Testis (tissue), 3 donors: Measurements from ENCODE around the gene CCDC80. TPM values are rescaled to one million over a fixed set of nuclear protein-coding genes. Genes with fewer than 3 reads are reported as not detected.

ENCODE experiments used
- DNase-seq: peaks from one replicate; pipeline ENCODE4 v3.0.0-alpha.2; 2019
- H3K27ac ChIP-seq, 2 donors: fragments of 200-600 bp; sonication (generic); one replicate each; pipeline ENCODE4 v1.5.1; 2019
- H3K27me3 ChIP-seq: fragments of 200-600 bp; sonication (generic); one replicate; pipeline ENCODE4 v1.5.1; 2019
- H3K36me3 ChIP-seq: fragments of 200-600 bp; sonication (generic); one replicate; pipeline ENCODE4 v1.5.1; 2017; ENCODE audit warnings: low read depth; ENCODE audit errors: missing control alignments
- H3K4me1 ChIP-seq: fragments of 200-600 bp; sonication (generic); one replicate; pipeline ENCODE4 v1.5.1; 2019
- H3K4me3 ChIP-seq, 2 donors: fragments of 200-600 bp; sonication (generic); one replicate each; pipeline ENCODE4 v1.5.1; 2017 to 2019
- H3K9me3 ChIP-seq: fragments of 200-600 bp; sonication (generic); one replicate; pipeline ENCODE4 v1.5.1; 2017
- CTCF ChIP-seq, 3 experiments: fragments of 450-650 bp in 2 of 3; fragments of 200-600 bp in 1 of 3; sonication (generic) in 1 of 3; IDR thresholded peaks; one replicate each; pipeline ENCODE4 v1.5.1; 2016 to 2019; ENCODE audit warnings: antibody characterized with exemption in 3 of 3, mild to moderate bottlenecking in 2 of 3, moderate library complexity in 1 of 3
- POLR2A ChIP-seq: fragments of 450-650 bp; IDR thresholded peaks from one replicate; pipeline ENCODE4 v1.6.1; 2017; ENCODE audit warnings: antibody characterized with exemption, mild to moderate bottlenecking, moderate library complexity
- whole genome bisulfite sequencing, 2 donors: methylation state at CpG; one replicate each; pipeline ENCODE4 v1.1.5; 2018; 5-methylcytosine and 5-hydroxymethylcytosine counted together
- intact Hi-C: fragments of 100-400 bp; cut with DNase I; formaldehyde crosslinking; loops from one replicate; pipeline ENCODE4 v1.15.1; 2023; ENCODE audit warnings: low total_unique reads
- polyA plus RNA-seq: library from polyadenylated mRNA; stranded (reverse); fragments of 350-450 nt; fragmentation: Illumina TruSeq; extraction: RNeasy Lipid Tissue Mini Kit (QIAGEN cat#74804); gene quantifications from one replicate; pipeline ENCODE4 v1.2.3, GENCODE V29; 2014; ENCODE audit warnings: low read depth, low replicate concordance; ENCODE audit not compliant: insufficient read depth
- total RNA-seq, 2 donors: library from RNA; depleted of rRNA; stranded (reverse); fragments of >200 nt; gene quantifications; one replicate each; pipeline ENCODE4 v1.2.3, GENCODE V29; 2016

The CCDC80 gene
- total and polyA plus RNA-seq, 3 donors from 2014 or later = 13.8 to 159 (median 18.8) TPM

- Histone ChIP-seq H3K4me3 (peak overlapping the region; percentile 96 to 100), H3K4me1 (peaks cover 23% of the 10 kb centered on the region), H3K27ac (peak overlapping the region; percentile 97), H3K27me3 (no peaks in the 10 kb centered on the region), H3K36me3 (no peaks in the 10 kb centered on the region), H3K9me3 (no peaks in the 10 kb centered on the region)
- 0 to 10% methylated on average over 2 to 8 of the region's 29 CpGs for WGBS, 2 donors
- DNase-seq = no peak
- TF ChIP-seq POLR2A (no peak), CTCF (IDR thresholded peaks at IDR 0.05) (no peak)
- intact Hi-C loops = no loop called here
Measured at GRCh38 chr3:112561484-112561733, 79.5 kb downstream of the CCDC80 start.

- 0 to 1% methylated on average over 23 to 29 of the region's 29 CpGs for WGBS, 2 donors
- H3K9me3 ChIP-seq = no peaks in the 10 kb centered on the region
- TF ChIP-seq CTCF (IDR thresholded peaks at IDR 0.05) (no peak), POLR2A (no peak)
- peak overlapping the region; percentile 96 to 100 for H3K4me3 ChIP-seq
- peak; percentile 84 for DNase-seq
- no peaks in the 10 kb centered on the region for H3K27me3 ChIP-seq
- H3K4me1 ChIP-seq = peaks cover 25% of the 10 kb centered on the region
- intact Hi-C loops = no loop called here
- no peaks in the 10 kb centered on the region for H3K36me3 ChIP-seq
- H3K27ac ChIP-seq = peak overlapping the region; percentile 97
Measured at GRCh38 chr3:112560721-112561483, 80.0 kb downstream of the CCDC80 start.

- DNase-seq = no peak
- WGBS, 2 donors = 11 to 14% methylated on average over 2 of the region's 2 CpGs
- no peaks in the 10 kb centered on the region for H3K9me3 ChIP-seq
- H3K36me3 ChIP-seq = no peaks in the 10 kb centered on the region
- peak overlapping the region; percentile 96 to 100 for H3K4me3 ChIP-seq
- no peaks in the 10 kb centered on the region for H3K27me3 ChIP-seq
- H3K4me1 ChIP-seq = peaks cover 30% of the 10 kb centered on the region
- intact Hi-C loops = no loop called here
- TF ChIP-seq POLR2A = no peak
- TF ChIP-seq CTCF (IDR thresholded peaks at IDR 0.05) = no peak
- H3K27ac ChIP-seq = peak overlapping the region; percentile 97
Measured at GRCh38 chr3:112560307-112560706, 80.6 kb downstream of the CCDC80 start.

- no peak overlapping the region for H3K4me3 ChIP-seq
- peaks cover 29% of the 10 kb centered on the region for H3K4me1 ChIP-seq
- H3K27ac ChIP-seq = no peak overlapping the region
- no peak for TF ChIP-seq CTCF (IDR thresholded peaks at IDR 0.05)
- no peak for TF ChIP-seq POLR2A
- no peaks in the 10 kb centered on the region for H3K27me3 ChIP-seq
- intact Hi-C loops = no loop called here
- DNase-seq = no peak
- 83 to 88% methylated on average over 1 of the region's 1 CpG for WGBS, 2 donors
- H3K9me3 ChIP-seq = no peaks in the 10 kb centered on the region
- no peaks in the 10 kb centered on the region for H3K36me3 ChIP-seq
Measured at GRCh38 chr3:112557976-112558375, 83.0 kb downstream of the CCDC80 start.
